GM18909 (cell line): Measurements from ENCODE around the gene XIRP1.

Experiments used
- ATAC-seq: cut with Tn5 transposase; IDR thresholded peaks from one replicate; pipeline ENCODE4 v1.9.1; 2021; ENCODE audit warnings: mild to moderate bottlenecking; ENCODE audit not compliant: unreplicated experiment, poor library complexity

XIRP1 gene

GRCh38 chr3:39168156-39168780, 24.1 kb downstream of the XIRP1 start:
- no peak for ATAC-seq

- ATAC-seq: no peak
Observed at GRCh38 chr3:39166932-39167532, 25.4 kb downstream of the XIRP1 start.

GRCh38 chr3:39166134-39166710, 26.2 kb downstream of the XIRP1 start:
- no peak for ATAC-seq

GRCh38 chr3:39165518-39165917, 26.9 kb downstream of the XIRP1 start:
- no peak for ATAC-seq

- ATAC-seq: no peak
Observed at GRCh38 chr3:39164414-39164813, 28.0 kb downstream of the XIRP1 start.

GRCh38 chr3:39158148-39158715, 34.2 kb downstream of the XIRP1 start:
- ATAC-seq: no peak

GRCh38 chr3:39157359-39157758, 35.0 kb downstream of the XIRP1 start:
- ATAC-seq: no peak

GRCh38 chr3:39156421-39156820, 36.0 kb downstream of the XIRP1 start:
- ATAC-seq: no peak

- no peak for ATAC-seq
Observed at GRCh38 chr3:39154280-39155021, 37.9 kb downstream of the XIRP1 start.

GRCh38 chr3:39153977-39154279, 38.5 kb downstream of the XIRP1 start:
- no peak for ATAC-seq

GRCh38 chr3:39150803-39151631, 41.4 kb downstream of the XIRP1 start:
- ATAC-seq: no peak

GRCh38 chr3:39150148-39150802, 42.1 kb downstream of the XIRP1 start:
- ATAC-seq: no peak

GRCh38 chr3:39149498-39150147, 42.8 kb downstream of the XIRP1 start:
- no peak for ATAC-seq

- no peak for ATAC-seq
Observed at GRCh38 chr3:39149059-39149455, 43.3 kb downstream of the XIRP1 start.

GRCh38 chr3:39148435-39149058, 43.8 kb downstream of the XIRP1 start:
- no peak for ATAC-seq

GRCh38 chr3:39147711-39148434, 44.5 kb downstream of the XIRP1 start:
- ATAC-seq: peak; percentile 34

GRCh38 chr3:39146611-39147591, 45.5 kb downstream of the XIRP1 start:
- no peak for ATAC-seq
